Tibial nerve (tissue), 3 donors: Measurements from ENCODE around the gene SLC43A2.

Experiments
- POLR2A ChIP-seq, 2 donors: fragments of 450-650 bp; IDR thresholded peaks; one replicate each; pipeline ENCODE4 v1.6.1; 2017; ENCODE audit warnings: antibody characterized with exemption in 2 of 2, mild to moderate bottlenecking in 2 of 2, moderate library complexity in 2 of 2
- TF ChIP-seq, protein P1 (sequence below), 5 experiments: fragments of 200-600 bp in 3 of 5; fragments of 450-650 bp in 2 of 5; sonication (generic) in 3 of 5; IDR thresholded peaks; one replicate each; pipeline ENCODE4 v1.5.1; 2016 to 2019; ENCODE audit warnings: antibody characterized with exemption in 5 of 5, mild to moderate bottlenecking in 3 of 5, moderate library complexity in 2 of 5

DNA sequence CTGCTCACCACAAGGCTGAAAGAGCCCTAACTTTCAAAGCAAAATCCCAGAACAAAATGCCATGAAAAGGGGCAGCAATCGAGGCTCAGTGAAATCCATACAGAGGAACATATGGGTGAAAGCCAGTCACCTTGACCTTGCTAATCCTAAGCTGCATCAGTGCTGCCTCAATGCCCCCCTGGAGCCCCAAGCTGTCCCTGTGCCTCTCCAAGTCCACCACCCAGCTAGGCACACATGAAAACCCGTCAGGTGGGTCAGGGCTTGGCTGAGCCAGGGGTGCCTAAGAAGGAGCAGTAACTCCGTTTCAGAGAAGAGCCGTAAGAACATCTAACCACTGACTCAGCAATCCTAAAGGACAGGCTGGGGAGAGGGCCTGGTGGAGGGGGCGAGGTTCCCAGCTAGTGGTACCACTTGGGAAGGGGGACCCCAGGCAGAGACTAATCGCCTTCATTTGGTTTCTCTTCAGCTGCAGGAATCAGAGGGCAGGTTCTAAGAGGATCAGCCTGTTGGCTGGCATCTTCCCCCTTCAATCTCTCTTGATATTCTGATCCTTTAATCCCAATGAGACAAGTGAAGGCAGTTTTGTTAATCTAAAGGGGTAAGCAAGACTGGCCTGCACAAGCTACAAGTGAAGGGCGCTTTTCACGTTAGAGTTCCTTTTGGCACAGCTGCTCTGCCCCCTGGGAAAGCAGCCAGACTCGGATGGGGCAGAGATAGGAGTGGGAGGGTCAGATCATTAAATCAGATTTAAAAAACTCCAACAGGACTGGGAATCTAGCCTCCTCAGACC lies 73.7 kb downstream of the SLC43A2 start:
- TF ChIP-seq, protein P1, sequence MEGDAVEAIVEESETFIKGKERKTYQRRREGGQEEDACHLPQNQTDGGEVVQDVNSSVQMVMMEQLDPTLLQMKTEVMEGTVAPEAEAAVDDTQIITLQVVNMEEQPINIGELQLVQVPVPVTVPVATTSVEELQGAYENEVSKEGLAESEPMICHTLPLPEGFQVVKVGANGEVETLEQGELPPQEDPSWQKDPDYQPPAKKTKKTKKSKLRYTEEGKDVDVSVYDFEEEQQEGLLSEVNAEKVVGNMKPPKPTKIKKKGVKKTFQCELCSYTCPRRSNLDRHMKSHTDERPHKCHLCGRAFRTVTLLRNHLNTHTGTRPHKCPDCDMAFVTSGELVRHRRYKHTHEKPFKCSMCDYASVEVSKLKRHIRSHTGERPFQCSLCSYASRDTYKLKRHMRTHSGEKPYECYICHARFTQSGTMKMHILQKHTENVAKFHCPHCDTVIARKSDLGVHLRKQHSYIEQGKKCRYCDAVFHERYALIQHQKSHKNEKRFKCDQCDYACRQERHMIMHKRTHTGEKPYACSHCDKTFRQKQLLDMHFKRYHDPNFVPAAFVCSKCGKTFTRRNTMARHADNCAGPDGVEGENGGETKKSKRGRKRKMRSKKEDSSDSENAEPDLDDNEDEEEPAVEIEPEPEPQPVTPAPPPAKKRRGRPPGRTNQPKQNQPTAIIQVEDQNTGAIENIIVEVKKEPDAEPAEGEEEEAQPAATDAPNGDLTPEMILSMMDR (IDR thresholded peaks at IDR 0.05) = no peak
- no peak for TF ChIP-seq POLR2A (IDR thresholded peaks at IDR 0.05)
